ENCODE results near the gene PCDHGC4. TPM values are rescaled to one million over a fixed set of nuclear protein-coding genes. Genes with fewer than 3 reads are reported as not detected.
A peak's percentile ranks its signal among the peaks of the same experiment; 100 is the strongest.

Gene PCDHGC4
- 1 to 10 TPM in 5 of 8 experiments, under 1 TPM in 3; 0.46 to 6.7 (median 4.8) TPM for total RNA-seq

DNA sequence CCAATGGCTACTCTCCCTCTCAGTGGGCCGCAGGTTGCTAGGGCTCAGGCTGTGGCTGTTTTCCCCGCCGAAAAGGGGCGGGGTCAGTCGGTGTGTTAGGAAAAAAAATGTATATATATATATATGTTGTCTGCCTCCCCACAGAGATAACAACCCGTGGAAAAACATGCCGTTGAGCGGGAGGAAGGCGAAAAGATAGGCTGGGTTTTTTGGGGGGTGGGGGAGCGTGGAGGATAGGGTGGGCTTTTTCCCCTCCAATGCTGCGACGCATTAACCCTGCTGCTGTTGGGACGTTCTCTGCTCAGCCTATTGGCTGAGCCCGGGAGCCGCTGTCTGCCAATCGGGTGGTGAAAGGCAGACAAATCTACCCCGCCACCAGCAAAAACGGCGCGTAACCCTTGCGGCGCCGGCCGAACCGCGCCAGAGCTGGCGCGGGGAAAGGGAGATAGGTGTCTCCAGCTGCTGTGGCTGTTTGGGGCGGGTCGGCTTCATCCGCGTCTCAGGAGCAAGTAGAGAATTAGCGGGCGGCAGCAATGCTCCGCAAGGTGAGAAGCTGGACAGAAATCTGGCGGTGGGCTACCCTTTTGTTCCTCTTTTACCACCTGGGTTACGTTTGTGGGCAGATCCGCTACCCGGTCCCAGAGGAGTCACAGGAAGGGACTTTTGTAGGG, at the start of gene PCDHGC4:
Gene PCDHGC4, plus strand, starts transcription at position 390 of the 671 bp plus-strand sequence. Its CDS starts 144 bp downstream, at position 534.
- peak in 7 of 8 experiments; percentile 17 to 91 (median 74) for ATAC-seq (replicated peaks in 6 of 8)
- H3K4me3 ChIP-seq = peak within 1 kb of the TSS; percentile 31 to 43 (median 36)
- in situ Hi-C loops (cut with MboI; ENCODE audit: low pct_unique_long_range_greater_than_20kb in 2 of 9, low sequenced_read_pairs in 9 of 9, unreplicated experiment in 9 of 9) = no loop called here
- H3K27ac ChIP-seq = peak within 1 kb of the TSS; percentile 1 to 16
- H3K4me1 ChIP-seq (replicated peaks in 1 of 2) = peaks cover 15 to 18% of the 10 kb centered on the region in 2 donors
- WGBS, 10 experiments = 0 to 70% (median 8%) methylated on average over 1 to 10 of the region's 39 CpGs; no CpG with 5 or more reads in 6 of the 10 experiments

DNA sequence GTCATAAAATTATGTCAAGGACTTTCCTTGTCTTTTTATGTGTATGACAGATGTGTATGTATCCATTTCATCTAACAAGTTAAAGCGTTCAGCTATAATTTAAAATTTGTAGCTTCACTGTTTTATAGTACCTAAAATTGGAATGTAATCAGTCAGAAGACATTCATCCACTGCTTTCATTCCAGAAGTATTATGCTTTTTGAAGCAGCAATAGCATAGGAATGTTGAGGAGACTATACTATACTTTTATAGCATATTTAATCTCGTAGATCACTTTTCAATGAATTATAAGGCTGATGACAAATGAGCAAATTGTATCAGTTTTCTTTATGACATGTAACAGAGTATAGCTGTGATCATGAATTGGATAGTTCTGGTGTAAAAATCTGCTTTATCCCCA, 47.6 kb upstream of the PCDHGC4 start:
- WGBS, 10 experiments = 43 to 100% (median 92%) methylated on average over 1 to 2 of the region's 2 CpGs; no CpG with 5 or more reads in 1 of the 10 experiments
- Histone ChIP-seq H3K4me3 (no peak overlapping the region), H3K27ac (no peak overlapping the region), H3K4me1 (replicated peaks in 1 of 2) (no peaks in the 10 kb centered on the region)
- in situ Hi-C loops (cut with MboI; ENCODE audit: low pct_unique_long_range_greater_than_20kb in 2 of 9, low sequenced_read_pairs in 9 of 9, unreplicated experiment in 9 of 9) = no loop called here
- ATAC-seq (replicated peaks in 6 of 8) = no peak

DNA sequence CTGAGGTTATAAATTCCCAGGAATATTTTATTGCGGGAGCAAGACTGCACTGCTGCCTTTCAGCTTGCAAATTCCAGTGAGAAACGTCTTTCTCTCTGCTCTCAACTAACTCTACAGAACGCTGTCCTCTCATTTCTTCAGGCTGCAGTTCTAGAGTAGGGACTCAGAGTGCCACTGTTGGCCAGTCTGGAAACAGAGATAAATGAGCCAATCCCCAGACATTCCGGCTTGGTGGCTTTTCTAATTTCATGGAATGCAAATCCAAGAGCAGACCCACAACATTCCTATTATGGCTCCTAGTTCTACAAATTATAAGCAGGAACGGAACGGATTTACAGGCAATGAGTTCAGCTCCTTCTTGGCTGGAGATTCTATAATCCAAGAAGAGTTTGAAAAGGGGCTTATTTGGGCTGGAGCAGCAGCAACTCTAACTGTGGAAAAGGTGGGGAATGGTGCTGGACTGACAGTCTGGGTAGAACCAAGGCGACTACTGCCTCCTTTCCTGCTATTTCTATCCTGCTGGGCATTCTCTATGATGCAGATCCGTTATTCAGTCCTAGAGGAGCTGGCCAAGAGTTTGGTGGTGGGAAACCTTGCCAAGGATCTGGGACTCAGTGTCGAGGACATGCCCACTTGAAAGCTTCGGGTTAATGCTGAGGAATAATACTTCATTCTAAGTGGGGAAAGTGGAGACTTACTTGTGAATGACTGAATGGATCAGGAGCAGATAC, 45.3 kb upstream of the PCDHGC4 start:
- no peak overlapping the region for H3K27ac ChIP-seq
- no peak overlapping the region for H3K4me3 ChIP-seq
- H3K4me1 ChIP-seq (replicated peaks in 1 of 2) = no peaks in the 10 kb centered on the region
- ATAC-seq (replicated peaks in 6 of 8) = no peak
- in situ Hi-C loops (cut with MboI; ENCODE audit: low pct_unique_long_range_greater_than_20kb in 2 of 9, low sequenced_read_pairs in 9 of 9, unreplicated experiment in 9 of 9) = no loop called here
- 35 to 97% (median 81%) methylated on average over 3 to 10 of the region's 10 CpGs for WGBS, 10 experiments

DNA sequence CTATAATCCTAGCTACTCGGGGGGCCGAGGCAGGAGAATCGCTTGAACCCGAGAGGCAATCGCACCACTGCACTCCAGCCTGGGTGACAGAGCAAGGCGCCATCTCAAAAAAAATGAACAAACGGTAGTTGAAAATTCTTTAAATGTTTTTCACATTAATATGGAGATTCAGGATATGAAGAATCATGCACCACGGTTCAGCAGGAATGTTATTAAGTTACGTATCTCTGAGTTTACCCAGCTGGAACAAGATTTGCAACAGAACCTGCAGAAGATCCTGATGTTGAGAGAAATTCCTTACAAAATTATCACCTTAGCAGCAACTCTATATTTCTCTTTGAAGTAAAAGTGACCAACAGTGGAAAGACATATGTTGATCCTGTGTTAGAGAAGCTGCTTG, 44.5 kb upstream of the PCDHGC4 start:
- 58 to 97% (median 89%) methylated on average over 2 to 9 of the region's 9 CpGs; no CpG with 5 or more reads in 3 of the 10 experiments for WGBS, 10 experiments
- no peak overlapping the region for H3K4me3 ChIP-seq
- H3K4me1 ChIP-seq (replicated peaks in 1 of 2) = no peaks in the 10 kb centered on the region
- ATAC-seq (replicated peaks in 6 of 8) = no peak
- no peak overlapping the region for H3K27ac ChIP-seq
- in situ Hi-C loops (cut with MboI; ENCODE audit: low pct_unique_long_range_greater_than_20kb in 2 of 9, low sequenced_read_pairs in 9 of 9, unreplicated experiment in 9 of 9) = no loop called here

DNA sequence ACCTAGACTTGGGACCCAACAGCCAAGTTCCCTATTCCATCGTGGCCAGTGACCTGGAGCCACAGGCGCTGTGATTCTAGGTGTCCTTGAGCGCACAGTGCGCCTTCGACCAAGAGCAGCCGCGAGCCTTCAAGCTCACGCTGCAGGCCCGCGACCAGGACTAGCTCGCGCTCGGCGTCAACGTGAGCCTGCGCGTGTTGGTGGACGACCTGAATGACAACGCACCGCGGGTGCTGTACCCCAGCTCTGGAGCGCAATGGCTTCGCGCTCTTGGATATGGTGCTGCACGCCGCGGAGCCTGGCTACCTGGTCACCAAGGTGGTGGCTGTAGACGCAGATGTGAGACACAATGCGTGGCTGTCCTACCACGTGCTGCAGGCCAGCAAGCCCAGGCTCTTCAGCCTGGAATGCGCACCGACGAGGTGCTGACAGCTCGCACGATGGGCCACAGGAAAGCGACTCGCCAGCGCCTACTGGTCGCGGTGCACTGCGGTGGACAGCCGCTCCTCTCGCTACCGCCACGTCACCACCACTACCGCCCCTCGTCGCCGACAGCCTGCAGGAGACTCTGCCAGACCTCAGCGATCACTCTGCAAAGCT, 43.2 kb upstream of the PCDHGC4 start:
- ATAC-seq (replicated peaks in 6 of 8) = no peak
- Histone ChIP-seq H3K4me1 (replicated peaks in 1 of 2) (no peaks in the 10 kb centered on the region), H3K4me3 (no peak overlapping the region), H3K27ac (no peak overlapping the region)
- in situ Hi-C loops (cut with MboI; ENCODE audit: low pct_unique_long_range_greater_than_20kb in 2 of 9, low sequenced_read_pairs in 9 of 9, unreplicated experiment in 9 of 9) = no loop called here
- 49 to 100% (median 96%) methylated on average over 3 to 24 of the region's 50 CpGs; no CpG with 5 or more reads in 4 of the 10 experiments for WGBS, 10 experiments

DNA sequence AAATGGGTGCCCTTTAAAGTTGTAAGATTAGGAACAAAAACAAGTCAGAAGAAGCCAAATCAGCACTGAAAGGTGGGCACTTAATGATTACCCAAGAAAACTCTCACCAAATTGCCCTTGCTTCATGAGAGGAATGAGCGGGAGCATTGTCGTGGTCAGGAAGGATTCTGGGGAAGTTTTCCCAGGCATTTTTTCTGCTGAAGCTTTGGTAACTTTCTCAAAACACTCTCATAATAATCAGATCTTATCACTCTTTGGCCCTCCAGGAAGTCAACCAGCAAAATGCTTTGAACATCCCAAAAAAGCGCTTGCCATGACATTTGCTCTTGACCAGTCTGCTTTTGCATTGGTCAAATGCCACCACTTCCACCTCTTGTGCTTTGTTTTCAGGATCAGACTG, 19.5 kb upstream of the PCDHGC4 start:
- Histone ChIP-seq H3K27ac (no peak overlapping the region), H3K4me3 (no peak overlapping the region), H3K4me1 (replicated peaks in 1 of 2) (no peaks in the 10 kb centered on the region)
- ATAC-seq (replicated peaks in 6 of 8) = no peak
- in situ Hi-C loops (cut with MboI; ENCODE audit: low pct_unique_long_range_greater_than_20kb in 2 of 9, low sequenced_read_pairs in 9 of 9, unreplicated experiment in 9 of 9) = no loop called here
- 93 to 100% (median 100%) methylated on average over 1 to 3 of the region's 3 CpGs; no CpG with 5 or more reads in 3 of the 10 experiments for WGBS, 10 experiments

DNA sequence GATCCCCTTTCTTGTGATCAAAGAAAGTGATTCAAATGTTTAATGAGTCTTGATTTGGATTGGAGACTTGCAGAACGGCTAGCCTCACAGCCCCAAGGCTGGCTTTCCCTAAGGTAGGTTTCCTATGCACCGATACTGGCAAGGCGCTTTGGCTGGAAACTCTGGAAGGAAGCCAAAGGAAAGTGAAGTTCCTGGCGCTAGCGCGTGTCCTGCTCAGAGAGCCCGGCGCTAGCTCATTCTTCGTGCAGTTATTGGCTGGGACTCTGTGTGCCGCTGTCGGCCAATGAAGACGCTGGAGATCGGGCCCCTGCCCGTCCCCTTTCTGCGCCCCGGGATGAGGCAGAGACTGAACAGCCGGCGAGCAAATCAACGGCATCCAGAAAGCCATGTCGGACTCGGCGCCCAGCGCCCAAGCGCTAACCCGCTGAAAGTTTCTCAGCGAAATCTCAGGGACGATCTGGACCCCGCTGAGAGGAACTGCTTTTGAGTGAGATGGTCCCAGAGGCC, 9.2 kb upstream of the PCDHGC4 start, which contains the start of gene PCDHGC3:
Gene PCDHGC3, plus strand, starts transcription at position 342 of the 507 bp plus-strand sequence. Its CDS starts 151 bp downstream, at position 493.
- WGBS, 10 experiments = 0 to 11% (median 0%) methylated on average over 1 to 17 of the region's 28 CpGs; no CpG with 5 or more reads in 1 of the 10 experiments
- in situ Hi-C loops (cut with MboI; ENCODE audit: low pct_unique_long_range_greater_than_20kb in 2 of 9, low sequenced_read_pairs in 9 of 9, unreplicated experiment in 9 of 9) = no loop called here
- Histone ChIP-seq H3K4me1 (replicated peaks in 1 of 2) (peaks cover 21 to 23% of the 10 kb centered on the region in 2 donors), H3K27ac (peak within 1 kb of the TSS in 1 of 2 donors; percentile 6), H3K4me3 (peak within 1 kb of the TSS; percentile 33 to 51 (median 42))
- peak; percentile 94 to 99 (median 98) for ATAC-seq (replicated peaks in 6 of 8)

DNA sequence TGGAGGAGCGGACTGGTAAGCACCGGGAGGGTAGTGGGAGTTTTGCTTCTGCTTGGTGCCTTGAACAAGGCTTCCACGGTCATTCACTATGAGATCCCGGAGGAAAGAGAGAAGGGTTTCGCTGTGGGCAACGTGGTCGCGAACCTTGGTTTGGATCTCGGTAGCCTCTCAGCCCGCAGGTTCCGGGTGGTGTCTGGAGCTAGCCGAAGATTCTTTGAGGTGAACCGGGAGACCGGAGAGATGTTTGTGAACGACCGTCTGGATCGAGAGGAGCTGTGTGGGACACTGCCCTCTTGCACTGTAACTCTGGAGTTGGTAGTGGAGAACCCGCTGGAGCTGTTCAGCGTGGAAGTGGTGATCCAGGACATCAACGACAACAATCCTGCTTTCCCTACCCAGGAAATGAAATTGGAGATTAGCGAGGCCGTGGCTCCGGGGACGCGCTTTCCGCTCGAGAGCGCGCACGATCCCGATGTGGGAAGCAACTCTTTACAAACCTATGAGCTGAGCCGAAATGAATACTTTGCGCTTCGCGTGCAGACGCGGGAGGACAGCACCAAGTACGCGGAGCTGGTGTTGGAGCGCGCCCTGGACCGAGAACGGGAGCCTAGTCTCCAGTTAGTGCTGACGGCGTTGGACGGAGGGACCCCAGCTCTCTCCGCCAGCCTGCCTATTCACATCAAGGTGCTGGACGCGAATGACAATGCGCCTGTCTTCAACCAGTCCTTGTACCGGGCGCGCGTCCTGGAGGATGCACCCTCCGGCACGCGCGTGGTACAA, 8.5 kb upstream of the PCDHGC4 start:
- in situ Hi-C loops (cut with MboI; ENCODE audit: low pct_unique_long_range_greater_than_20kb in 2 of 9, low sequenced_read_pairs in 9 of 9, unreplicated experiment in 9 of 9) = no loop called here
- WGBS, 10 experiments = 0 to 40% (median 6%) methylated on average over 3 to 18 of the region's 58 CpGs; no CpG with 5 or more reads in 3 of the 10 experiments
- Histone ChIP-seq H3K27ac (peak overlapping the region in 1 of 2 donors; percentile 6), H3K4me1 (replicated peaks in 1 of 2) (peaks cover 21 to 23% of the 10 kb centered on the region in 2 donors), H3K4me3 (peak overlapping the region; percentile 33 to 51 (median 42))
- peak; percentile 50 to 67 (median 57) for ATAC-seq (replicated peaks in 6 of 8)

DNA sequence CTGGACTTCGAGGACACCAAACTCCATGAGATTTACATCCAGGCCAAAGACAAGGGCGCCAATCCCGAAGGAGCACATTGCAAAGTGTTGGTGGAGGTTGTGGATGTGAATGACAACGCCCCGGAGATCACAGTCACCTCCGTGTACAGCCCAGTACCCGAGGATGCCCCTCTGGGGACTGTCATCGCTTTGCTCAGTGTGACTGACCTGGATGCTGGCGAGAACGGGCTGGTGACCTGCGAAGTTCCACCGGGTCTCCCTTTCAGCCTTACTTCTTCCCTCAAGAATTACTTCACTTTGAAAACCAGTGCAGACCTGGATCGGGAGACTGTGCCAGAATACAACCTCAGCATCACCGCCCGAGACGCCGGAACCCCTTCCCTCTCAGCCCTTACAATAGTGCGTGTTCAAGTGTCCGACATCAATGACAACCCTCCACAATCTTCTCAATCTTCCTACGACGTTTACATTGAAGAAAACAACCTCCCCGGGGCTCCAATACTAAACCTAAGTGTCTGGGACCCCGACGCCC, 7.7 kb upstream of the PCDHGC4 start:
- Histone ChIP-seq H3K4me3 (peak overlapping the region; percentile 33 to 51 (median 42)), H3K27ac (no peak overlapping the region), H3K4me1 (replicated peaks in 1 of 2) (peaks cover 21 to 23% of the 10 kb centered on the region in 2 donors)
- in situ Hi-C loops (cut with MboI; ENCODE audit: low pct_unique_long_range_greater_than_20kb in 2 of 9, low sequenced_read_pairs in 9 of 9, unreplicated experiment in 9 of 9) = no loop called here
- WGBS, 10 experiments = 0 to 100% (median 52%) methylated on average over 2 to 9 of the region's 24 CpGs; no CpG with 5 or more reads in 3 of the 10 experiments
- ATAC-seq (replicated peaks in 6 of 8) = no peak

DNA sequence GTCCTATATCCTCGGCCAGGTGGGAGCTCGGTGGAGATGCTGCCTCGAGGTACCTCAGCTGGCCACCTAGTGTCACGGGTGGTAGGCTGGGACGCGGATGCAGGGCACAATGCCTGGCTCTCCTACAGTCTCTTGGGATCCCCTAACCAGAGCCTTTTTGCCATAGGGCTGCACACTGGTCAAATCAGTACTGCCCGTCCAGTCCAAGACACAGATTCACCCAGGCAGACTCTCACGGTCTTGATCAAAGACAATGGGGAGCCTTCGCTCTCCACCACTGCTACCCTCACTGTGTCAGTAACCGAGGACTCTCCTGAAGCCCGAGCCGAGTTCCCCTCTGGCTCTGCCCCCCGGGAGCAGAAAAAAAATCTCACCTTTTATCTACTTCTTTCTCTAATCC, 7.0 kb upstream of the PCDHGC4 start:
- WGBS, 10 experiments = 0 to 95% (median 43%) methylated on average over 1 to 10 of the region's 13 CpGs; no CpG with 5 or more reads in 6 of the 10 experiments
- Histone ChIP-seq H3K4me1 (replicated peaks in 1 of 2) (peaks cover 21 to 23% of the 10 kb centered on the region in 2 donors), H3K4me3 (no peak overlapping the region), H3K27ac (no peak overlapping the region)
- in situ Hi-C loops (cut with MboI; ENCODE audit: low pct_unique_long_range_greater_than_20kb in 2 of 9, low sequenced_read_pairs in 9 of 9, unreplicated experiment in 9 of 9) = no loop called here
- no peak for ATAC-seq (replicated peaks in 6 of 8)

DNA sequence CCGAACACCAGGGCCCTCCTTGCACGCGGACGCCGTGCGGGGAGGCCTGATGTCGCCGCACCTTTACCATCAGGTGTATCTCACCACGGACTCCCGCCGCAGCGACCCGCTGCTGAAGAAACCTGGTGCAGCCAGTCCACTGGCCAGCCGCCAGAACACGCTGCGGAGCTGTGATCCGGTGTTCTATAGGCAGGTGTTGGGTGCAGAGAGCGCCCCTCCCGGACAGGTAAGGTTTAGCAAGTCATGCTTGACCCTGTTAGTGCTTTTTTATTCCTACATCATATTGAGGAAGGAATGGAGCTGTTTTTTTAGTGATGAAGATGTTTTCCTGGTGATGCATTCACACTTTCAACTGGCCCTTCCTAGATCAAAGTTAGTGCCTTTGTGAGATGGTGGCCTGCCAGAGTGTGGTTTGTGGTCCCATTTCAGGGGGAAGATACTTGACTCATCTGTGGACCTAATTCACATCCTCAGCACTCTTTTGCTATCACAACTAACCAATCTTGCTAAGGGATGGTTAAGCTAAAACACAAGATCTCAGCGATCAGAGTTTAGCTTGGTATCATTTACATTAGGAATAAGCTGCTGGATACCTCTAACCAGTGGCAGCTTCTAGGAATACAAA, 6.4 kb upstream of the PCDHGC4 start:
- Histone ChIP-seq H3K4me1 (replicated peaks in 1 of 2) (peaks cover 23 to 29% of the 10 kb centered on the region in 2 donors), H3K27ac (no peak overlapping the region), H3K4me3 (no peak overlapping the region)
- in situ Hi-C loops (cut with MboI; ENCODE audit: low pct_unique_long_range_greater_than_20kb in 2 of 9, low sequenced_read_pairs in 9 of 9, unreplicated experiment in 9 of 9) = no loop called here
- WGBS, 10 experiments = 0 to 100% (median 93%) methylated on average over 1 to 12 of the region's 20 CpGs; no CpG with 5 or more reads in 5 of the 10 experiments
- no peak for ATAC-seq (replicated peaks in 6 of 8)

DNA sequence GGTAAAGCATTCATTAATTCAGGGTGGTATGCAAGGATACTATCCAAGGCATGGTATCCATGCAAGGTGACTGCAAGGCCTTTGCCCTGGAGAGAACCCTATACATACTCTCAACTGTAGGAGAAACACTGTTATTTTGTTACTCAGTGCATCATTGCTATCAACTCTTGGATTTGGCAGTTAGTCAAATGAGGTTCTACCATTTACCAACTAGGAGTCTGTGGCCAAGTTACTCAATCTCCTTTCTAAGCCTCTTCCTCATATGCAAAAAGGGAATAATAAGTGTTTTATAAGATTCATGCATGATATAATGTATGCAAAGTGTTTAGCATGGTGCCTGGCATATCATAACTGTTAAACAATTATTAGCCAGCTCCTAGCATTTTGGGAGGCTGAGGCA, 5.1 kb upstream of the PCDHGC4 start:
- in situ Hi-C loops (cut with MboI; ENCODE audit: low pct_unique_long_range_greater_than_20kb in 2 of 9, low sequenced_read_pairs in 9 of 9, unreplicated experiment in 9 of 9) = no loop called here
- ATAC-seq (replicated peaks in 6 of 8) = no peak
- no peak overlapping the region for H3K27ac ChIP-seq
- no peak overlapping the region for H3K4me3 ChIP-seq
- peaks cover 29 to 37% of the 10 kb centered on the region in 2 donors for H3K4me1 ChIP-seq (replicated peaks in 1 of 2)

Measured in motor neuron (in vitro differentiated cells).